ENCODE results near the gene LINC00632. TPM values are rescaled to one million over a fixed set of nuclear protein-coding genes. Genes with fewer than 3 reads are reported as not detected.

Gene LINC00632
- total and polyA plus RNA-seq, 2 donors (not counting 1 experiment from before 2014, with no cell fraction given), result not detected

GRCh38 chrX:140817943-140818342, 108.4 kb downstream of the LINC00632 start:
- intact Hi-C loops (cut with micrococcal nuclease), result no loop called here
- Mint-ChIP-seq H3K4me3 (no peak overlapping the region), H3K27me3 (no peaks in the 10 kb centered on the region), H3K9me3 (ENCODE audit: insufficient read depth) (no peaks in the 10 kb centered on the region), H3K27ac (no peak overlapping the region), H3K4me1 (peaks cover 4% of the 10 kb centered on the region)
- ATAC-seq (ENCODE audit: low read depth) (no peak), DNase-seq (peak; percentile 1)
- Histone ChIP-seq H3K79me2 (ENCODE audit: control insufficient read depth, insufficient read depth, low read length) (no peaks in the 10 kb centered on the region), H3K9me3 (ENCODE audit: control extremely low read depth in 1 of 3, control insufficient read depth in 2 of 3, insufficient read depth in 1 of 3, low read length in 2 of 3) (no peaks in the 10 kb centered on the region), H3K4me1 (ENCODE audit: control insufficient read depth in 2 of 2, insufficient read depth in 2 of 2, low read length in 2 of 2) (no peaks in the 10 kb centered on the region), H3K9ac (ENCODE audit: low read length) (no peak overlapping the region), H3K27me3 (replicated peaks in 1 of 4; ENCODE audit: control extremely low read depth in 1 of 4, control insufficient read depth in 3 of 4, insufficient read depth in 4 of 4, low read length in 3 of 4) (no peaks in the 10 kb centered on the region), H2AFZ (ENCODE audit: insufficient read depth, low read depth, low read length, poor library complexity, severe bottlenecking) (no peak overlapping the region), H3K36me3 (replicated peaks in 1 of 2; ENCODE audit: control extremely low read depth in 1 of 2, control insufficient read depth in 1 of 2, extremely low read depth in 1 of 2, insufficient read depth in 2 of 2, low read length in 1 of 2) (no peaks in the 10 kb centered on the region), H3K4me3 (ENCODE audit: control extremely low read depth in 1 of 5, extremely low read depth in 1 of 5, insufficient read depth in 1 of 5, low read depth in 2 of 5, low read length in 4 of 5) (no peak overlapping the region), H4K20me1 (ENCODE audit: control insufficient read depth, insufficient read depth, low read length, poor library complexity, severe bottlenecking) (no peaks in the 10 kb centered on the region), H3K27ac (ENCODE audit: low read length in 2 of 2) (no peak overlapping the region), H3K4me2 (replicated peaks; ENCODE audit: low read depth, low read length, poor library complexity, severe bottlenecking) (no peak overlapping the region)
- CTCF ChIA-PET, result no interaction called here
- WGBS (ENCODE audit: insufficient coverage), result no CpG with 5 or more reads among the region's 6 CpGs
- POLR2A ChIA-PET, result no interaction called here
- TF ChIP-seq CTCF (IDR thresholded peaks at IDR 0.05) (peak; percentile 23), EZH2 (IDR thresholded peaks at IDR 0.05; ENCODE audit: borderline replicate concordance, insufficient read depth, low read depth, low read length, poor library complexity, severe bottlenecking) (no peak)

GRCh38 chrX:140821280-140821679, 111.7 kb downstream of the LINC00632 start:
- H3K9ac ChIP-seq (ENCODE audit: low read length), result no peak overlapping the region
- H3K9me3 Mint-ChIP-seq (ENCODE audit: insufficient read depth), result no peaks in the 10 kb centered on the region
- no peaks in the 10 kb centered on the region for H3K4me1 ChIP-seq (ENCODE audit: control insufficient read depth in 2 of 2, insufficient read depth in 2 of 2, low read length in 2 of 2)
- H3K4me1 Mint-ChIP-seq, result peaks cover 6% of the 10 kb centered on the region
- no peak overlapping the region for H3K27ac Mint-ChIP-seq
- ChIA-PET CTCF (no interaction called here), POLR2A (no interaction called here)
- DNase-seq, result no peak
- H4K20me1 ChIP-seq (ENCODE audit: control insufficient read depth, insufficient read depth, low read length, poor library complexity, severe bottlenecking), result no peaks in the 10 kb centered on the region
- H3K4me3 ChIP-seq (ENCODE audit: control extremely low read depth in 1 of 5, extremely low read depth in 1 of 5, insufficient read depth in 1 of 5, low read depth in 2 of 5, low read length in 4 of 5), result no peak overlapping the region
- H3K79me2 ChIP-seq (ENCODE audit: control insufficient read depth, insufficient read depth, low read length), result no peaks in the 10 kb centered on the region
- WGBS (ENCODE audit: insufficient coverage), result no CpG with 5 or more reads among the region's 3 CpGs
- ATAC-seq (ENCODE audit: low read depth), result no peak
- intact Hi-C loops (cut with micrococcal nuclease), result no loop called here
- H3K27me3 Mint-ChIP-seq, result no peaks in the 10 kb centered on the region
- TF ChIP-seq EZH2 (IDR thresholded peaks at IDR 0.05; ENCODE audit: borderline replicate concordance, insufficient read depth, low read depth, low read length, poor library complexity, severe bottlenecking) (no peak), CTCF (IDR thresholded peaks at IDR 0.05) (no peak)
- H3K27ac ChIP-seq (ENCODE audit: low read length in 2 of 2), result no peak overlapping the region
- H3K4me2 ChIP-seq (replicated peaks; ENCODE audit: low read depth, low read length, poor library complexity, severe bottlenecking), result no peak overlapping the region
- no peaks in the 10 kb centered on the region for H3K27me3 ChIP-seq (replicated peaks in 1 of 4; ENCODE audit: control extremely low read depth in 1 of 4, control insufficient read depth in 3 of 4, insufficient read depth in 4 of 4, low read length in 3 of 4)
- no peaks in the 10 kb centered on the region for H3K36me3 ChIP-seq (replicated peaks in 1 of 2; ENCODE audit: control extremely low read depth in 1 of 2, control insufficient read depth in 1 of 2, extremely low read depth in 1 of 2, insufficient read depth in 2 of 2, low read length in 1 of 2)
- no peak overlapping the region for H2AFZ ChIP-seq (ENCODE audit: insufficient read depth, low read depth, low read length, poor library complexity, severe bottlenecking)
- no peak overlapping the region for H3K4me3 Mint-ChIP-seq
- peaks cover 0 to 3% (median 0%) of the 10 kb centered on the region in 3 donors for H3K9me3 ChIP-seq (ENCODE audit: control extremely low read depth in 1 of 3, control insufficient read depth in 2 of 3, insufficient read depth in 1 of 3, low read length in 2 of 3)

All from B cell (primary cell).